HEK293T (cell line): Measurements from ENCODE around the gene CHTOP.

ENCODE experiments used
- BHLHE40 ChIP-seq: fragments of 450-650 bp; IDR thresholded peaks from 2 replicates; pipeline ENCODE4 v1.6.1; 2016; ENCODE audit warnings: mild to moderate bottlenecking, moderate library complexity, borderline replicate concordance
- CTBP1 ChIP-seq: fragments of 450-650 bp; IDR thresholded peaks from 2 replicates; pipeline ENCODE4 v1.6.1; 2016; ENCODE audit warnings: borderline replicate concordance
- FOXK2 ChIP-seq: fragments of 450-650 bp; IDR thresholded peaks from 2 replicates; pipeline ENCODE4 v1.6.1; 2016; ENCODE audit warnings: mild to moderate bottlenecking
- FOXM1 ChIP-seq: fragments of 450-650 bp; IDR thresholded peaks from 2 replicates; pipeline ENCODE4 v1.6.1; 2017; ENCODE audit warnings: mild to moderate bottlenecking, borderline replicate concordance
- LEF1 ChIP-seq: fragments of 450-650 bp; IDR thresholded peaks from 2 replicates; pipeline ENCODE4 v1.6.1; 2017; ENCODE audit warnings: mild to moderate bottlenecking, borderline replicate concordance
- NFRKB ChIP-seq: fragments of 450-650 bp; IDR thresholded peaks from 2 replicates; pipeline ENCODE4 v1.6.1; 2016; ENCODE audit warnings: mild to moderate bottlenecking, moderate library complexity
- SP1 ChIP-seq: fragments of 450-650 bp; IDR thresholded peaks from 2 replicates; pipeline ENCODE4 v1.6.1; 2017
- TARDBP ChIP-seq: fragments of 450-650 bp; IDR thresholded peaks from 2 replicates; pipeline ENCODE4 v1.6.1; 2016
- ZNF384 ChIP-seq: fragments of 450-650 bp; IDR thresholded peaks from 2 replicates; pipeline ENCODE4 v1.6.1; 2016
- TF ChIP-seq, protein P1 (sequence below): fragments of 450-650 bp; IDR thresholded peaks from 2 replicates; pipeline ENCODE4 v1.6.1; 2016

DNA sequence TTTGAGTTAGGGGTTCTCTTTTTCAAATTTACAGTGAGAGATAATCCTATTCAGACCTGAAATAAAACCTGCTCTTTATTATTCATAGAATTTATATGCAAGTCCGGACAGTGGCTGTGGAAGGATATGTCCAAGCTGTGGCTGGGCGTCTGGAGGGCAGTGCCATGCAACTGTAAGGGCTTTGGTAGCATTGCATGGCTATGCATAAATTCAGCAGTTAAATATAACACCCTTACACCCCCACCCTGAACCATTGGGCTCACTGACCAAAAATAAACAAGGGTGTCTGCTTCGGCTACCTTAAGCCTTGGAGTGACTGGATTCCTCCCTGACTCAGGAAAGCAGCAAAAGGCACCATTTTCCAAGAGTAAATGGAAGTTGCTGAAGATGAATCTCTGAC lies 5.4 kb downstream of the CHTOP start:
- no peak for TF ChIP-seq SP1
- no peak for TF ChIP-seq FOXM1
- no peak for TF ChIP-seq LEF1
- TF ChIP-seq, protein P1, sequence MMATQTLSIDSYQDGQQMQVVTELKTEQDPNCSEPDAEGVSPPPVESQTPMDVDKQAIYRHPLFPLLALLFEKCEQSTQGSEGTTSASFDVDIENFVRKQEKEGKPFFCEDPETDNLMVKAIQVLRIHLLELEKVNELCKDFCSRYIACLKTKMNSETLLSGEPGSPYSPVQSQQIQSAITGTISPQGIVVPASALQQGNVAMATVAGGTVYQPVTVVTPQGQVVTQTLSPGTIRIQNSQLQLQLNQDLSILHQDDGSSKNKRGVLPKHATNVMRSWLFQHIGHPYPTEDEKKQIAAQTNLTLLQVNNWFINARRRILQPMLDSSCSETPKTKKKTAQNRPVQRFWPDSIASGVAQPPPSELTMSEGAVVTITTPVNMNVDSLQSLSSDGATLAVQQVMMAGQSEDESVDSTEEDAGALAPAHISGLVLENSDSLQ = no peak
- TF ChIP-seq TARDBP = no peak
- no peak for TF ChIP-seq FOXK2
- TF ChIP-seq BHLHE40 = no peak
- no peak for TF ChIP-seq NFRKB
- no peak for TF ChIP-seq ZNF384
- TF ChIP-seq CTBP1 = no peak
